HL-60/S4 treated with phorbol 12-myristate 13-acetate at 8.2 ng/mL for 4 days and 3 days (cell line): ENCODE data around the gene POLR2E.

Source experiments
- in situ Hi-C: fragments of 300-500 bp; cut with MboI; formaldehyde crosslinking; loops from 2 replicates; pipeline ENCODE4 v1.15.0; 2022; ENCODE audit warnings: low sequenced_read_pairs

The POLR2E gene

GRCh38 chr19:1082165-1082927, 12.8 kb downstream of the POLR2E start:
- in situ Hi-C loops, result no loop called here

- in situ Hi-C loops, result no loop called here
Observed at GRCh38 chr19:1081301-1082164, 13.6 kb downstream of the POLR2E start.

- in situ Hi-C loops, result no loop called here
Observed at GRCh38 chr19:1080360-1081161, 14.6 kb downstream of the POLR2E start.

- in situ Hi-C loops, result no loop called here
Observed at GRCh38 chr19:1079566-1080111, 15.5 kb downstream of the POLR2E start.

- in situ Hi-C loops, result no loop called here
Observed at GRCh38 chr19:1076951-1077350, 18.2 kb downstream of the POLR2E start.

- in situ Hi-C loops, result no loop called here
Observed at GRCh38 chr19:1076046-1076386, 19.2 kb downstream of the POLR2E start.

GRCh38 chr19:1074544-1075283, 20.5 kb downstream of the POLR2E start:
- in situ Hi-C loops, result no loop called here

GRCh38 chr19:1073956-1074517, 21.1 kb downstream of the POLR2E start:
- in situ Hi-C loops, result no loop called here

- in situ Hi-C loops, result no loop called here
Observed at GRCh38 chr19:1073063-1073955, 21.9 kb downstream of the POLR2E start.

GRCh38 chr19:1072371-1073015, 22.7 kb downstream of the POLR2E start:
- in situ Hi-C loops, result no loop called here

- in situ Hi-C loops, result no loop called here
Observed at GRCh38 chr19:1070931-1071791, 24.0 kb downstream of the POLR2E start.

- in situ Hi-C loops, result no loop called here
Observed at GRCh38 chr19:1070576-1070930, 24.6 kb downstream of the POLR2E start.

- in situ Hi-C loops, result no loop called here
Observed at GRCh38 chr19:1069009-1069779, 26.0 kb downstream of the POLR2E start.

- in situ Hi-C loops, result no loop called here
Observed at GRCh38 chr19:1068009-1069001, 26.9 kb downstream of the POLR2E start.

GRCh38 chr19:1067341-1067957, 27.7 kb downstream of the POLR2E start:
- in situ Hi-C loops, result no loop called here
